Stimulated activated CD8-positive, alpha-beta memory T cell treated with anti-CD3 and anti-CD28 coated beads, Interleukin-4, amount 100 ng/mL, for 1 hour (primary cell): ENCODE results near the gene BABAM1.

ENCODE experiments used
- DNase-seq, 2 donors: peaks; one replicate each; pipeline ENCODE4 v3.0.0-alpha.2; 2020; ENCODE audit warnings: low read depth in 2 of 2, low spot score in 1 of 2

BABAM1 gene

DNA sequence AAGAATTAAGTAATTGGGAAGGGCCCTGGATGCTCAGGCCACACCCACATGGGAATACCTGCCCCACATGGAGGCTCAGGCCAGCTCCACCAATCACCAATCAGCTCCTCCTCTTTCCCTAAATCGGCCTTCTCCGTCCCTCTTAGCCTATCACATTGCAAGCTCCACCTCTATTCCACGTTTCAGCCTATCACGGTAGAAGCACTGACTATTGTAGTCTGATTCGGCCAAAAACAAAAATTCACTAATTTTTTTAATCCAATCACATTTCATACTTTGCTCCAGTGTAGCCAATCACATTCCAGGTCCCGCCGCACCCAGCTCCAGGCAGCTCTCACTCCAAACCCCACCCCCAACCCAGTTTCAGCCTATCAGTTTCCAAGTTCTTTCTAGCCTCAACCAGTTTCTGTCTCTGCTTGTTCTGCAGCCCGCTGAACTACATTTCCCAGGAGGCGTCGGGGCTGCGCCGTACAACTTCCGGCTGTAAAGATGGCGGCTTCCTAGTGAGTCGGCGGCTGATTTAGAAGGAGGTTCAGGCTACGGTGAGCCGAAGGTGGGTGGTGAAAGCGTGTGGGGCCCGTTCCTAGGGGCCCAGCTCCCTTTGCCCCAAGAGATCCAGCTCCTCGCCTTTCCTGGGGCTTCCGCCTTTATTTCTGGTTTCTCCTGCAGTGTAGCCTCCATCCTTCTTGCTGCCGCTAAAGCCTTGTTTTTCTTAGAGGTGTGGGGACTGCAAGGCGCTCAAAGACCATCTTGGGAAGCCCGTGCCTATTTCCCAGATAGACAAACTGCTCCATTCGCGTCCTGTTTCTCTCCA lies at the start of gene BABAM1:
BABAM1 (plus strand) TSS at position 469 of the 814 bp plus-strand sequence. CDS start 1,364 bp downstream, outside the sequence.
- DNase-seq: peak; percentile 71 to 85

DNA sequence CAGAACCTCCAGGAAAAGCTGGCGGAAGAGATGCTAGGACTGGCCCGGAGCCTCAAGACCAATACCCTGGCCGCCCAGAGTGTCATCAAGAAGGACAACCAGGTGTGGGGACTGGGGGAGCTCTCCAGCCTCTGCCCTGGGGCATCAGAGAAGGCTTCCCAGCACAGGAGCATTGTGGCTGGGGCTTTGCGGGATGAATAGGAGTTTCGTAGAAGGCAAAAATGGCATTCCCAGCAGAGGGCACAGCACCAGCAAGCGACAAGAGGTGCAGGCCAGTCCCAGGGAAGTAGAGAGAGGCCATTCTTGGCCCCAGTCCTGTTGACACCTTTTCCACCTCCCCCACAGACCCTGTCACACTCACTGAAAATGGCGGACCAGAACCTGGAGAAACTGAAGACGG lies 48.0 kb upstream of the BABAM1 start:
- no peak for DNase-seq

DNA sequence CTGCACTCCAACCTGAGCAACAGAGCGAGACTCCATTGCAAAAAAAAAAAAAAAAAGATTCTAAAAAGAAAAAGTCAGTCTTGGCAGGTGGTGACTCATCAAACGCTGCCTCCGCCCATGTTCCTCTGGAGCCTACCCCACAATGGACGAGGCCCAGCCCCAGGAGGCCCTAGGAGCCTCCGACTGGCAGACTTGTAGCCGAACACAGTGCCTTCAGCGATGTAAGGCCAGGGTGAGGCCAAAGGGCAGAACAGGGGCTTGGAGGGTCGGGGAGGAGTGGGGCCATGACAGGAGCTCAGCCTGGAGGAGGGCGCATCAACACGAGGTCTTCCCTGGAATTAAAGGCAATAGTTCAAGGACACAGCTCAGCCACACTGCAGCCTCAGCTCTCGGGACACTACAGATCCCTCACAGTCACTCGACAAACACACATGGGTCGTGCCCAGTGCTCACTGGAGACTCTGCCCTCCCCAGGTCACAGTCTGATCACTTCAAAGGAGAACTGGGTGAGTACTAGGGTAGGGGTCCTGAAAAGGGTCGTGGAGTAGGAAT lies 47.0 kb upstream of the BABAM1 start:
- DNase-seq: no peak

DNA sequence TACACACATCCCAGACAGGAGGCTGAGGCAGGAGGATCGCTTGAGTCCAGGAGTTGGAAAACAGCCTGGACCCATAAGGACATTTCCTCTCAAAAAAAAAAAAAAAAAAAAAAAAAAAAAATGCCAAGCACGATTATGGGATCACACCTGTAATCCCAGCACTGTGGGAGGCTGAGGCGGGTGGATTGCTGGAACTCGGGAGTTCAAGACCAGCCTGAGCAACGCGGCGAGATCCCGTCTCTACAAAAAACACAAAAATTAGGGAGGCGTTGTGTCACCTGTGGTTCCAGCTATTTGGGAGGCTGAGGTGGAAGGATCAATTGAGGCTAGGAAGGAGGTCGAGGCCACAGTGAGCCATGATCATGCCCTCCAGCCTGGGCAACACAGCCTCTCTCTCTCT lies 42.2 kb upstream of the BABAM1 start:
- DNase-seq: no peak

DNA sequence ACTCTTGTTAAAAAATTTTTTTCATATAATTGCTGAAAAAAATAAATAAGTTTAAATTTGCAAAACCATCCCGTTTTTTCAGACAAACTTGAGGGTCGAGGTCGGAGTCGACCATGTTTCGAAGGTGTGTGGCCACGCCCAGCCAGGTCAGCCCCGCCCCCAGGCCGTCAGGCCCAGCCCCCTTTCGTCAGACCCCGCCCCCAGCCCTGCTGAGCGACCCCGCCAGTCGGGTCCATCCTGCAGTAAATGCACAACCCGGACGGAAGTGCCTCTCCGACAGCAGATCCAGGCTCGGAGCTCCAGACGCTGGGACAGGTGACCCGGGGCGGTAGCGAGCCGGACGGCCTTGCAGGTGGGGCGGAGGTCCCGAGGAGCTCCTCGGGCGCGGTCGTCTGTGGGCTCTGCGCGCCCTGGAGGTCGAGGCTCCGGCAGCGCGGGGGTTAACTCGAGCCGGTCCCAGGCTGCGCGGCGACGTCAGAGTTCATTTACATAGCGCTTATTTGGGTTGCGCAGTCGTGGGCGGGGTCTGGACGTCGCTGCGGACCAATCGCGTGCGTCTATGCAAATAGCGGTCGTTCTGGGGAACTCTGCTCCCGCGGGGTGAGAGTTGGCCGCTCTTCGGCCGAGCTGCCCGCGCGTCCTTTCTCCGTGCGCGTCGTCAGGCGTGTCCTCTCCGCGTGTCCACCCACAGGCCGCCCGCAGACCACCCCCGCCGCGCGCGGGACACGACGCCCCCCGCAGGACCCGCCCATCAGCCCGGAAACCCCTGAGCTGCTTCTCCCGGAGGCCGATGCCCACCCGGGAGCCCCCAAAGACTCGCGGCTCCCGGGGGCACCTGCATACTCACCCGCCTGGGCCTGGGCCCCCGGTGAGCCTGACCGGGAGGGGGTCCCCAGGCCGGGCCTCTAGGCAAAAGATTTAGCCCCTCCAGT lies 41.0 kb upstream of the BABAM1 start, which contains the start of gene OCEL1:
OCEL1 (plus strand) TSS at position 225 of the 932 bp plus-strand sequence; CDS start at position 247, 22 bp downstream.
- peak; percentile 93 to 94 for DNase-seq

DNA sequence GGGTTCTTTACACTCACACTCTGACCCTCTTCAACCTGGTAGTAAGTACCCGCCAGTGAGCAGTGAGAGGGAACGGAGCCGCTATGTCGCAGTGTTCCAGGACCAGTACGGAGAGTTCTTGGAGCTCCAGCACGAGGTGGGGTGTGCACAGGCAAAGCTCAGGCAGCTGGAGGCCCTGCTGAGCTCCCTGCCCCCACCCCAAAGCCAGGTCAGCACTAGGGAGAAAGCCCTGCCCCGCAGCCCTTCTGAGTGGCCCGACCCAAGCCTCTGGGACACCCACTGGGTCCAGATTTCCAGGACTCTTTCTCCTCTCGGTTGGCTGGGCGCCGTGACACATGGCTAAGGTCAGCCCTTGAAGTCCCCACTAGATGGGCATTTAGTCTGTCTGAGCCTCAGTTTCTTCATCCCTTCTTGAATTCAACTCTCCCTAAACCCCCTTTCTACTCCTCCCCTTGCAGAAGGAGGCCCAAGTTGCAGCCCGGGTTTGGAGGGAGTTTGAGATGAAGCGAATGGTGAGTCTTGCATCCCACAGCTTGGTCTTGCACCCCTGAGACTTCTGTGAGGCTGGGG lies 39.4 kb upstream of the BABAM1 start:
- DNase-seq: no peak

DNA sequence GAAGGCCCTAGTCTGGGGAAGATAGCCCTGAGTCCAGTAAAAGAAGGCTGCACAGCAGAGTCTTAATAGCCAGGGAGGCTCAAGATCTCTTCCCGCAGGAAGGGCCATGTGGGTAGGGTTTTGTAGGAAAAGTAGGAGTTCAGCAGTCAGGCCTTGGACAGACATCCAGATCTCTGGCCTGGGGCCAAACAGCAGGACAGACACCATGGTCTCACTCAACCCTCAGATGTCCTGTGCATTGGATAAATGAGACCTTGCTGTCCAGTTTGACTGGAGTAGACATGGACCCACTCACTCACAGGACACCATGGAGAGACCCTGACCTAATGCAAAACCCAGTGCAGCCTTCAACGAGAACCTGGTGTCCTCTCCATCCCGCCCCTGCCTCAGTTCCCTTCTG lies 37.4 kb upstream of the BABAM1 start:
- no peak for DNase-seq

DNA sequence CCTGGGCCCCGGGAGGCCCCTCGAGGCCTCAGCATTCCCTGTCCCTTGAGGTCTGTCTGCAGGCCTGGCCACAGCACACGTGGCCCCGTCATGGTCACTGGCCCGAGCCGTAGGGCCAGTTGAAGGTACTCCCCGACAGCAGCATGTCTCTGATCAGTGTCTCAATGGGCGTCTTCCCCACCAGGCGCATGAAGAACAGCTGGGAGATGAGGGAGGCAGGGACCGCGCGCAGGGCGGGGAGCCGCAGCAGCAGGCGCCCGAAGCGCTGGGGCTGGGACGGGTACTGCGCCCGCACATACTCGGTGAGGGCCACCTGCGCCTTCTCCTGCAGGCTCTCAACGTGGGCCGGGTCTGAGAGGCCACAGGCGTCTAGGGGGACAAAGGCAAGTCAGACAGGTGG lies 35.0 kb upstream of the BABAM1 start:
- no peak for DNase-seq

DNA sequence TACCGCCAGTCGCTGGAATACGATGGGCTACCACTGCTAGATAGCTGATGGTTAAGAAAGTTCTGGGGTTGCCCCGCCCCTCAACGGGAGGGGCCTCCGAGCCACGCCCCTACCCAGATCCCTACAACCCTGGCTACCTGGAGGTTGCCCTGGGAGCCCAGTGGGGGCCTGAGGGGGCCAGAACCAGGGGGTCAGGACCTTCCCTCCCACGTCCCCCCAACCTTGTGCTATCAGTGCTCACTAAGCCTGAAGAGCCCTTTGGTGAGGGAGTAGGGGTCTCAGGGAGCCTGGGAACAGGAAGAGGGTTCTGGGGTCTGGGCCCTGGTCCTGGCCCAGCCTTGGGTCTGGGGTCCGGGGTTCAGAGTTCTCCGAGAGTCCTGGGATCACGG lies 32.3 kb upstream of the BABAM1 start:
- DNase-seq: no peak

DNA sequence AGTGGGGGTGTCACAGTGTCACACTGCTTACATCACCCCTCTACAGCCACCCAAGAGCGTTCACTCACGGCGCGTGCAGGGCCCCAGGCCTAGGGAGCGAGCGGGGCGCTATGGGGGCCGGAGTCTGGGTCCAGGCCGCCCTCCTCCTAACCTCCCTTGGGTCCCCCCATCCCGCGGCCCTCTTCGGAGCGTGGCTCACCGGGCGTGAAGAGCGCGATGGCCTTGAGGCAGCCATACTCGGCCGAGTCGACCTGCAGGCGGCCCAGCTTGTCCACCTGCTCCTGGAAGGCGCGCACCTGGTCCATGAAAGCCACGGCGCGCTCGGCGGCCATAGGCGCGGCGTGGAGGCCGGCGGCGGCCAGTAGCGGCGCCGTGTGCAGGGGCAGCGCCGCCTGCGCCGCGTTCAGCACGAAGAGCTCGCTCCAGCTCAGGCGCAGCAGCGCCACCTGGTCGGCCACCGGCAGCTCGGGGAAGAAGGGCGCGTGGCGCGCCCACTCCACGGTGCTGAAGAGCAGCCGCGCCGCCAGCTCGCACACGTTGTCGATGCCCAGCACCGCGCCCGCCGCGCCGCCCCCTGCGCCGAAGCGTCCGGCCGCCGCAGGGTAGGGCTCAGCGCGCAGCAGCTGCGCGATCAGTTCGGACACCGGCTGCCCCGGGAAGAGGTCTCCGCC lies 31.8 kb upstream of the BABAM1 start:
- peak; percentile 42 to 47 for DNase-seq

DNA sequence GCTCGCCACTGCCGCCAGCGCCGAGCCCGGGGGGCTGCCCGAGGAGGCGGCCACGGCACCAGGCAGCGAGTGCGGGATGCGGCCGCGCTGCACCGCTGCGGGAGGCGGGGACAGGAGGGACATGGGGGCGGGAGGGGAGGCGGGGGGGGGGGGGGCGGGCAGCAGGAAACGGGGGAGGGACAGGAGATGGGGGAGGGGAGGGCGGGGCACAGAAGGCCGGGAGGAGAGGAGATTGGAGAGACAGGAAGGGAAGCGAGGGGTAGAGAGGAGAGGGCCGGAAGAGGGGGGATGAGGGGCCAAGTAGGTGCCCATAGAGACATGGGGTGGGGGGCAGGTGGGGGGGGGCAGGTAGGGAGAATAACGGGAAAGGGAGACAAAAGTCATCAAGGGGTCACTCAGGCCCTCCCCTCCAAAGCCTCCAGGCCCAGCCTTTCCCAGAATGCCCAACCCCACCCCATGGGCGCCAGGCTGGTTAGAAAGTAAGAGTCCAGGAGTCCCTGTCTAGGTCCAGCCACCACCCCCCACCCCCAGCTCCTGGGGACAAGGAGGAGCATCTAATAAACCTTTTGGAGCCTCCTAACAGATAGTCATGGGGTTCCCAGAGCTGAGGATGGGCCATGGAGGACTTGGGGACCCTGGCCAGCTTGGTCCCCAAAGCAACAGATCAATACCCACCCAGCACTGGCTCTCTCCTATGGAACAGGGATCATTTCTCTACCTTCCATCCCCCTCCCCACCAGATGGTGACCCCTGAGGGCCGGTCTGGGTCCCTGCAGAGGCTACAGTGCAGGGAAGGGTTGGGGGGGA lies 31.1 kb upstream of the BABAM1 start:
- DNase-seq: no peak

DNA sequence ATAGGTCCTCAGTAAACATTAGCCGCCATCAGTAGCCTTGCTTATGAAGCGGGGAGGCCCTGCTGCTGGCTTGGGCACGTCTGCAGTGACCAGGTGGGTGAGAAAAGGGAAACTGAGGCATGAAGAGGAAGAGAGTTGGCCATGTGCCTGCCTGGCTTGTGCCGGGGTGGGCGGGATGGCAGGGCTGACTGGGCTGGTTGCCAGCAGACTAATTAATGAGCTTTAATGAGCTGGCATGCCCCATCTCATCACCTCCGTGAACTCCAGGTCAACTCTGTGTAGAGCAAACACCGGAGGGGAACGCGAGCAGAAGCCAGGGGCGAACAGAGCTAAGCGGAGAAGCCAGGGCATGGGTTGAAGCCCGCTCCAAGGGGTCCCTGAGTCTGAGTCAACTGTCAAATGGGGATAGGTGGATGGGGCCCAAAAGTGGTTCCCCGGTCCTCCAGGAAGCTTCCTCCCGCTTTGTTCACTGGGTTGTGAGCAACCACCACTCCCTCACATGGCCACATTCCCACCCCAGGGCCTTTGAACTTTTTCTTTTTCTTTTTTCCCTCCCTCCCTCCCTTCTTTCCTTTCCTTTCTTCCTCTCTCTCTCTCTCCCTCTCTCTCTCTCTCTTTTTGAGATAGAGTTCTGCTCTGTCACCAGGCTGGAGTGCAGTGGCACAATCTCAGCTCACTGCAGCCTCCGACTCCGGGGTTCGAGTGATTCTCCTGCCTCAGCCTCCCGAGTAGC lies 30.3 kb upstream of the BABAM1 start:
- no peak for DNase-seq

DNA sequence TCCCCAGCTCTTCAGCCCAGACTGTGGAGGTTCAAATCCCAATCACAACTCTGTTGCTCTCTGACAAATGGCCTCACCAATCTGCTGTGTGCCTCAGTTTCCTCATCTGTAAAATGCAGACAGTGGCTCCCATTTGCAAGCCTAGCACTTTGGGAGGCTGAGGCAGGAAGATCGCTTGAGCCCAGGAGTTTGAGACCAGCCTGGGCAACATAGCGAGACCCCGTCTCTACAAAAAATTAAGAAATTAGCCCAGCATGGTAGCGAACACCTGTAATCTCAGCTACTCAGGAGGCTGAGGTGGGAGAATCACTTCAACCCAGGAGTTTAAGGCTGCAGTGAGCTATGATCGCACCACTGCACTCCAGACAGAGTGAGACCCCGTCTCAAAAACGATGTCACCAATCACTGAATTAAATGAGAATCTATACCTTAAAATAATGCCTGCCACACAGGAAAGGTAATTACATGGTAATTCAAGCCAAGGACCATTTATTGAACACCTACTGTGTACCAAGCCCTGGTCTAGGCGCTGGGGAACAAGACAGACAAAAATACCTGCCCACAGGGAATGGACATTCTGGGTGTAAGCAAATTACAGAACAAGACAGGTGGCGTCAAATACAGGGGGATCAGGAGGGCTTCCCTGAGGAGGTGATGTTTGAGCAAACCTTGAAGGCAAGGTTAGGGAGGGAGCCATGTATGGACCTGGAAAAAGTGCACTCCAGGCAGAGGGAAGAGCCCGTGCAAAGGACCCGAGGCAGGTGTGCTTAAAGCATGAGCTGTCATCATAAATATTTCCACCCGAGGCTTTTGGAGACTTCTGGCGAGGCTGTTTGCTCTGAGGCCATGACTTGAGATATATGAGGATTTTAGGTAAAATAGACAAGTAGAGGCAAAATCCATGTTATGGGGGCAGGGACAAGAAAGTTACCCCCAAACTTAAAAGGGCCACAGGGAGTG lies 29.2 kb upstream of the BABAM1 start:
- no peak for DNase-seq

DNA sequence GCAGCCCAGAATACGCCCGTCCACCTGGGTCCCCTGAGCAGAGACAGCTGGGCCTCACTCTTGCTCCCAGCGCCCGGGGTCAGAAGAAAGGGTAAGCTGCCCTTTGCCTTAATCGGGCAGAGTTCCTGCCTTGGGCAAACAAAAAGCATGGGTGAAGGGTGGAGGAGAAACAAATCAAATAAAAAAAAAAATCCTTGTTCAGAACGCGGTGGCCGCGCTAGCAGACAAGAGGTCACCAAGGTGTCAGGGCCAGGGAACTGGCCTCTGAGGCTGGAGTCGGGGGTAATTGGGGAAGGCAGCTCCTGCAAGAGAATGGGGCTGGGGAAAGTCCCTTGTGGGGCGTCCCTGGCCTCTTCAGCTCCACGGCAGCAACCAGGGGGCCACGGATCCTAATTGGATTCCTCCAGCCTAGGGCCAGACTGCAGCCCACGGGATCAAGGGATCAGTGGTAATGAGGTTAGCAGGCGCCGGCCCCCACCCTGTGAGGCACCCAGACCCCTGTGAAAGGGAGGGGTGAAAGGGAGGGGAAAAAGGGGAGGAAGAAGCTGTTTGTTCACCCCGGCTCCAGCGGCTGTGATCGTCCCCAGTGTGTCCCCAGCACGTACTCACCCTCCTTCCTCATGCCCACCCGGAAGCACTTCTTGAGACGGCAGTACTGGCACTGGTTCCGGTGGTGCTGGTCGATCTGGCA lies 27.0 kb upstream of the BABAM1 start:
- no peak for DNase-seq

DNA sequence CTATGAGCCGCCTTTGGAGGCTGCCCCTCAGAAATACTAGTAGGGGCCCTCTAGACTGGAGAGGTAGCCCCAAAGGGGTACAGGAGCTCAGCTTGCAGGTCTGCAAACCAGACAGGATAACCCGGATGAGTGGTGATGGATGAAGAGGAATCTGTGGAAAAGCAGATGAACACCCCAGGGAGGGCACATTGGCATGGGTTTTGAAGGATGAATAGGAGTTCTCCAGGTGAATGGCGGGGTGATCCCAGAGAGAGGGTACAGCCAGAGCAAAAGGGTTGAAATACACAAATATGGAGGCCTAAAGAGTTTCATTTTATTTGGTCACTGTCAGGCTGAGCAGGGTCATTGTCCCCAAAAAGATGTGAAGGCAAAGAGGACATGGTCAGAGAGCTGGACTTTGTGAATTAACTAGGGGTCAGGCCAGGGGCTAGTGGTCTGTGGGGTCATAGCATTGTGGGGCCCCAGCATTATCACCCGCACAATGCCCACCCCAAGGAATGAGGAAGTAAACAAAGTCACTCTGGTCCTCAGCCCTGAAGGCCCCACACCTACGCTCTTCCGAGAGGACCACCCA lies 26.3 kb upstream of the BABAM1 start:
- DNase-seq: no peak

DNA sequence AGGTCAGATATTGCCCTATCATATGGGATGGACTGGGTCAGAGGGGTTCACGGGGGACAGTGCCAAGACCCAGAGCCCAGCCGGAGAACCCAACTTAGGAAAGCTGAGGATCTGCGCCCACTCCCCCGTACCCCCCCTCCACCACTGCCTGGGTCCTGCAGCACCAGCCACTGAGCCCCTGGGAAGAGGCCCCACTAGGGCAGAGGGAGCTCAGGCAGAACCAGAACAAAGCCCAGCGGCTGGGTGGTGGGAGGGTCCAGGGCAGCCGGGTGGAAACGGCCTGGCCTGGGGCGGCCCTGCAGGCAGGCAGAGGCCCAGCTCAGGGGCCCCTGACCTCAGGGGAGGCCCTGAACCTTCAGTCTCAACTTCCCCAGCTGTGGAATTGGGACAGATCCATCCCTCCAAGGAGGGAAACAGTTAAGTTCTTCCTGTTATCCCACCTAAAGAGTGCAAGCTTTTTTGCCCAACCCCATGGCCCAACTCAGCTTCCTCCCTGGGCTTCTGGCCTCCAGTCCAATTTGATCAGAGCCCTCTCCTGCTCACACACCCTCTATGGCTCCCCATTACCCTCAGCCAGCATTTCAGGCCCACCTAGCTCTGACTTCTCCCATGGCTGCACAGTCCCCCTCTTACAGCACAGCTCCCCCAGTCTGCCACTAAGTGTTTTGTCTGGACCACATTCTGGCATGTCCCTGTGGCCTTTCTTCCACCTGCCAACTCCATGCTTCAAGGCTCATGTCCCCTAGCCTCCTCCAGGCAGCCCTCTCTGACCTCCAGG lies 24.6 kb upstream of the BABAM1 start:
- no peak for DNase-seq
